Measurements from ENCODE around the gene GPR179.

- TF ChIP-seq CTCF (IDR thresholded peaks at IDR 0.05 in 2 of 3, conservative IDR thresholded peaks at IDR 0.05 in 1 of 3; ENCODE audit: borderline replicate concordance in 1 of 3, insufficient read depth in 1 of 3, low read depth in 2 of 3, low read length in 2 of 3) (no peak), POLR2A (IDR thresholded peaks at IDR 0.05; ENCODE audit: borderline replicate concordance, extremely low read depth, insufficient read depth, insufficient read length) (no peak), EZH2 (IDR thresholded peaks at IDR 0.05) (no peak), YY1 (IDR thresholded peaks at IDR 0.05; ENCODE audit: extremely low read depth, insufficient replicate concordance, low read depth, low read length) (no peak), POLR2AphosphoS5 (IDR thresholded peaks at IDR 0.05; ENCODE audit: low read depth, low read length) (no peak), ELF1 (IDR thresholded peaks at IDR 0.05; ENCODE audit: borderline replicate concordance, low read depth) (no peak)
Measured at GRCh38 chr17:38339891-38340290, 3.9 kb downstream of the GPR179 start.

All from HCT116 (cell line).